ENCODE results near the gene TMEM119. TPM values are rescaled to one million over a fixed set of nuclear protein-coding genes. Genes with fewer than 3 reads are reported as not detected.

The TMEM119 gene
- total and polyA plus RNA-seq, 2 of the 8 experiments (the other 6 are each of a cell fraction or from before 2014, with no cell fraction given) = 0.35 to 0.61 TPM

- H4K8ac ChIP-seq (ENCODE audit: extremely low read depth, insufficient read depth, low read length) = no peak overlapping the region
- H4K91ac ChIP-seq (replicated peaks; ENCODE audit: insufficient read length, low read length) = no peak overlapping the region
- no peak overlapping the region for H3K18ac ChIP-seq (ENCODE audit: extremely low read depth, low read length)
- no peak overlapping the region for H2BK120ac ChIP-seq (replicated peaks; ENCODE audit: low read depth, low read length)
- no peak overlapping the region for H2BK5ac ChIP-seq (ENCODE audit: low read depth, low read length)
- no peaks in the 10 kb centered on the region for H3K79me1 ChIP-seq (ENCODE audit: low read depth, low read length)
- H3K9ac ChIP-seq (replicated peaks in 1 of 4; ENCODE audit: extremely low read depth in 1 of 4, low read depth in 3 of 4, low read length in 3 of 4) = no peak overlapping the region
- H3K27ac ChIP-seq (ENCODE audit: low read depth, low read length) = no peak overlapping the region
- no peak overlapping the region for H3K4me2 ChIP-seq (ENCODE audit: insufficient read depth in 1 of 2, low read depth in 2 of 2, low read length in 2 of 2)
- H3K56ac ChIP-seq (replicated peaks; ENCODE audit: insufficient read length, low read depth, low read length) = no peak overlapping the region
- no peaks in the 10 kb centered on the region for H3K27me3 ChIP-seq (replicated peaks in 1 of 4; ENCODE audit: control insufficient read depth in 3 of 4, extremely low read depth in 1 of 4, insufficient read depth in 3 of 4, low read length in 3 of 4)
- H2BK20ac ChIP-seq (ENCODE audit: low read length) = no peak overlapping the region
- H3K4me3 ChIP-seq (ENCODE audit: extremely low read depth in 1 of 4, insufficient read depth in 2 of 4, low read depth in 3 of 4, low read length in 4 of 4) = no peak overlapping the region
- H3K4me1 ChIP-seq (replicated peaks in 1 of 4; ENCODE audit: control insufficient read depth in 3 of 4, insufficient read depth in 4 of 4, low read length in 3 of 4) = peaks cover 0 to 9% (median 4%) of the 10 kb centered on the region in 4 experiments; a peak in 5 of 7 replicates
- no peak overlapping the region for H2AK5ac ChIP-seq (ENCODE audit: low read depth, low read length)
- H4K5ac ChIP-seq (ENCODE audit: insufficient read length, low read depth, low read length) = no peak overlapping the region
- no peaks in the 10 kb centered on the region for H3K9me3 ChIP-seq (ENCODE audit: insufficient read depth in 2 of 2, low read depth in 1 of 2, low read length in 1 of 2)
- TF ChIP-seq KDM1A (IDR thresholded peaks at IDR 0.05; ENCODE audit: borderline replicate concordance, low read length) (0 out of 2 replicates have a peak, but pooled peaks have one; percentile 20), POLR2AphosphoS5 (IDR thresholded peaks at IDR 0.05; ENCODE audit: low read depth, low read length) (no peak)
- no peak overlapping the region for H3K4ac ChIP-seq (replicated peaks; ENCODE audit: insufficient read length, low read depth, low read length)
- no peak overlapping the region for H2AFZ ChIP-seq (ENCODE audit: low read length)
- no peaks in the 10 kb centered on the region for H4K20me1 ChIP-seq (replicated peaks in 1 of 2; ENCODE audit: control insufficient read depth in 1 of 2, insufficient read depth in 2 of 2, low read length in 2 of 2)
- H3K36me3 ChIP-seq (ENCODE audit: control insufficient read depth in 2 of 4, insufficient read depth in 4 of 4, low read length in 3 of 4) = no peaks in the 10 kb centered on the region
- 85% methylated on average over 6 of the region's 6 CpGs; no CpG with 5 or more reads in 1 of the 2 experiments for WGBS, 2 experiments (ENCODE audit: extremely low coverage in 1 of 2, insufficient coverage in 1 of 2, insufficient read length in 1 of 2, insufficient replicate concordance in 2 of 2, low coverage in 1 of 2, low lambda C conversion rate in 2 of 2, missing lambda C conversion rate in 1 of 2)
- H3K23ac ChIP-seq (ENCODE audit: insufficient read length) = no peak overlapping the region
- H2BK15ac ChIP-seq (ENCODE audit: low read length) = no peak overlapping the region
- ChIA-PET POLR2A (ENCODE audit: partially characterized antibody) (interaction anchor here (1.6 to 2.7 kb wide), 2 partner anchors 48 to 54 kb away, joined by 3 to 12 read pairs; partner anchors contain the start of gene SART3), CTCF (ENCODE audit: partially characterized antibody) (interaction anchor here (0.6 to 22.5 kb wide), 7 partner anchors 8 to 477 kb away, joined by 3 to 523 read pairs (median 3); partner anchors contain the start of genes ISCU, SART3 and SELPLG)
- H2BK12ac ChIP-seq (ENCODE audit: low read depth, low read length) = 0 out of 2 replicates have a peak overlapping the region, but pooled peaks have one; percentile 50
- no peak for FAIRE-seq
- DNase-seq (ENCODE audit: low read depth in 1 of 2, low spot score in 2 of 2) = no peak
- no peaks in the 10 kb centered on the region for H3K79me2 ChIP-seq (ENCODE audit: control insufficient read depth in 1 of 2, insufficient read depth in 2 of 2, low read length in 2 of 2)
- H3K14ac ChIP-seq (ENCODE audit: insufficient read length) = no peak overlapping the region
- H3K23me2 ChIP-seq (ENCODE audit: low read depth, low read length) = no peaks in the 10 kb centered on the region
Measured at GRCh38 chr12:108614639-108615038, 16.8 kb upstream of the TMEM119 start.
